HL-60 (cell line): ENCODE results near the gene DMC1.

Source experiments
- DNase-seq, 2 experiments: peaks; one replicate each; pipeline ENCODE4 v3.0.0-alpha.2; 2010 to 2020; ENCODE audit warnings: low read depth in 1 of 2, low spot score in 1 of 2
- H3K27ac ChIP-seq: fragments of 250-450 bp; sonication (Bioruptor Pico); replicated peaks from 2 replicates; pipeline ENCODE4 v1.5.1; 2020; ENCODE audit warnings: mild to moderate bottlenecking, moderate library complexity
- H3K27me3 ChIP-seq: fragments of 250-450 bp; sonication (Bioruptor Pico); 2 replicates; pipeline ENCODE4 v1.5.1; 2021; ENCODE audit warnings: mild to moderate bottlenecking, moderate library complexity; ENCODE audit not compliant: insufficient read depth, poor library complexity, severe bottlenecking
- H3K4me3 ChIP-seq: replicated peaks from 2 replicates; pipeline ENCODE4 v1.5.1; 2011; ENCODE audit warnings: mild to moderate bottlenecking, control low read depth, low read length; ENCODE audit not compliant: insufficient read depth
- GABPA ChIP-seq: IDR thresholded peaks from 2 replicates; pipeline ENCODE4 v1.6.1; 2012; ENCODE audit warnings: low read depth
- POLR2AphosphoS5 ChIP-seq: IDR thresholded peaks from 2 replicates; pipeline ENCODE4 v1.6.1; 2012; ENCODE audit warnings: low read depth
- REST ChIP-seq: IDR thresholded peaks from 2 replicates; pipeline ENCODE4 v1.6.1; 2012; ENCODE audit warnings: low read depth; ENCODE audit not compliant: insufficient replicate concordance
- SPI1 ChIP-seq: IDR thresholded peaks from 2 replicates; pipeline ENCODE4 v1.6.1; 2012; ENCODE audit warnings: low read depth, mild to moderate bottlenecking, borderline replicate concordance
- TF ChIP-seq, protein P1 (sequence below): IDR thresholded peaks from one replicate; pipeline ENCODE4 v1.5.1; 2011; ENCODE audit warnings: low read length, control low read depth, inconsistent platforms; ENCODE audit not compliant: insufficient read depth

The DMC1 gene

GRCh38 chr22:38614332-38615063, 44.5 kb upstream of the DMC1 start:
- DNase-seq = no peak
- H3K4me3 ChIP-seq = no peak overlapping the region
- TF ChIP-seq SPI1 (no peak), GABPA (no peak), POLR2AphosphoS5 (no peak), REST (no peak)
- TF ChIP-seq, protein P1, sequence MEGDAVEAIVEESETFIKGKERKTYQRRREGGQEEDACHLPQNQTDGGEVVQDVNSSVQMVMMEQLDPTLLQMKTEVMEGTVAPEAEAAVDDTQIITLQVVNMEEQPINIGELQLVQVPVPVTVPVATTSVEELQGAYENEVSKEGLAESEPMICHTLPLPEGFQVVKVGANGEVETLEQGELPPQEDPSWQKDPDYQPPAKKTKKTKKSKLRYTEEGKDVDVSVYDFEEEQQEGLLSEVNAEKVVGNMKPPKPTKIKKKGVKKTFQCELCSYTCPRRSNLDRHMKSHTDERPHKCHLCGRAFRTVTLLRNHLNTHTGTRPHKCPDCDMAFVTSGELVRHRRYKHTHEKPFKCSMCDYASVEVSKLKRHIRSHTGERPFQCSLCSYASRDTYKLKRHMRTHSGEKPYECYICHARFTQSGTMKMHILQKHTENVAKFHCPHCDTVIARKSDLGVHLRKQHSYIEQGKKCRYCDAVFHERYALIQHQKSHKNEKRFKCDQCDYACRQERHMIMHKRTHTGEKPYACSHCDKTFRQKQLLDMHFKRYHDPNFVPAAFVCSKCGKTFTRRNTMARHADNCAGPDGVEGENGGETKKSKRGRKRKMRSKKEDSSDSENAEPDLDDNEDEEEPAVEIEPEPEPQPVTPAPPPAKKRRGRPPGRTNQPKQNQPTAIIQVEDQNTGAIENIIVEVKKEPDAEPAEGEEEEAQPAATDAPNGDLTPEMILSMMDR = no peak
- no peak overlapping the region for H3K27ac ChIP-seq
- H3K27me3 ChIP-seq = no peaks in the 10 kb centered on the region

GRCh38 chr22:38613588-38613987, 43.6 kb upstream of the DMC1 start:
- DNase-seq = no peak
- TF ChIP-seq POLR2AphosphoS5 (no peak), REST (no peak), GABPA (no peak), SPI1 (no peak)
- TF ChIP-seq, protein P1 = no peak

DNA sequence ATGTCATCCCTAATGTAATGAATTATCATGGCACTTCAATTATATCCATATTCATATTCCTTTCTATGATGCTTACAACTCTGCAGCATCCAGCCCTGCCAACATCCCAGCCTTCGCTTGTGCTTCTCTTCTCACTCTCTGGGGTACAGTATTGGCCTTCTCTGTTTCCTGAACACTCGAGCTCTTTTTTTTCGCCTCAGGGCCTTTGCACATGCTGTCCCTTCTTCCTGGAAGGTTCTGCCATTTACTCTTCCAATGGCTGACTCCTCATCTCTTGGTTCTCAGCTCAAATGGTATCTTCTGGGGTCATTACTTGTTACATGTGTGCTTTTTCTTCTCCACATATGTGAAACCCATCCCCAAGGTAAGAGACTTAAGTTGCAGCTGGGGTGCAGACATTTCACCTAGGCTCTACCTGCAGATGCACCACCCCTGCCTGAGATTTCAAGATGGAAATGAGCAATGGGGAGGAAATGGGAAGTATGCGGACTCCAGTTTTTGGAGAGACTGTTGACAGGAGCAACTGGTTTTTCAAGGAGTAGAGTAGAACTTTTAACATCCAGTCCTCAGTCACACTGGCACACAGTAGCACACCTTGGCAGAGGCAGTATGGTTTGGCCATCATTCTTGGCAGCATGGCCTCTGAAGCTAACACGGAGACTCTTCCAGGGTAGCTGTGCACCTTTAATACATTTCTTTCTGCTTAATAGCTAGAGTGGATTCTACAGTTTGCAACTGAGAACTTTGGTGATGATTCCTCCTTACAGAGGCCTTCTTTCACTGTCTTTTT, 42.4 kb upstream of the DMC1 start:
- no peak overlapping the region for H3K27ac ChIP-seq
- DNase-seq = no peak
- H3K4me3 ChIP-seq = no peak overlapping the region

More at GRCh38 chr22:38613588-38613987, 43.6 kb upstream of the DMC1 start:
- H3K27ac ChIP-seq = no peak overlapping the region
- H3K27me3 ChIP-seq = no peaks in the 10 kb centered on the region
- no peak overlapping the region for H3K4me3 ChIP-seq

More for the DNA sequence above, 42.4 kb upstream of the DMC1 start:
- TF ChIP-seq REST = no peak
- TF ChIP-seq GABPA = no peak
- TF ChIP-seq, protein P1 = no peak
- no peak for TF ChIP-seq SPI1
- TF ChIP-seq POLR2AphosphoS5 = no peak
- no peaks in the 10 kb centered on the region for H3K27me3 ChIP-seq
